ENCODE data around the gene TTLL5. TPM values are rescaled to one million over a fixed set of nuclear protein-coding genes. Genes with fewer than 3 reads are reported as not detected.

The TTLL5 gene
- total and polyA plus RNA-seq, 2 of the 4 experiments (the other 2 are of a cell fraction): 11.9 to 16.7 TPM

- peaks cover 16% of the 10 kb centered on the region for H3K4me1 ChIP-seq (ENCODE audit: control insufficient read depth, insufficient read depth, low read length)
- no peak overlapping the region for H3K27ac ChIP-seq (ENCODE audit: insufficient read depth, low read length)
- TF ChIP-seq RFX5 (IDR thresholded peaks at IDR 0.05; ENCODE audit: low read depth, low read length) (no peak), MAZ (IDR thresholded peaks at IDR 0.05; ENCODE audit: borderline replicate concordance, low read depth, low read length) (no peak), CEBPB (IDR thresholded peaks at IDR 0.05; ENCODE audit: low read depth, low read length) (no peak), FOS (IDR thresholded peaks at IDR 0.05; ENCODE audit: low read depth, low read length) (no peak), POLR2A (IDR thresholded peaks at IDR 0.05; ENCODE audit: low read depth, low read length) (no peak)
- no peaks in the 10 kb centered on the region for H4K20me1 ChIP-seq (ENCODE audit: insufficient read depth, low read length)
- dilution Hi-C loops (cut with HindIII; ENCODE audit: low sequenced_read_pairs, unreplicated experiment): no loop called here
- no peak overlapping the region for H3K56ac ChIP-seq (ENCODE audit: extremely low read depth, insufficient read depth, low read length)
- no peak overlapping the region for H4K91ac ChIP-seq (ENCODE audit: insufficient read depth, low read depth, low read length)
- no peak overlapping the region for H3K4ac ChIP-seq (ENCODE audit: low read depth, low read length)
- no peak overlapping the region for H3K4me2 ChIP-seq (ENCODE audit: low read depth, low read length)
- H3K9me1 ChIP-seq (ENCODE audit: insufficient read depth, low read length): no peaks in the 10 kb centered on the region; the same call in 1 of the 2 replicates
- no peak overlapping the region for H4K8ac ChIP-seq (ENCODE audit: low read depth in 2 of 2, low read length in 2 of 2)
- H3K79me1 ChIP-seq (ENCODE audit: low read depth in 1 of 2, low read length in 2 of 2): no peaks in the 10 kb centered on the region
- DNase-seq (no peak), ATAC-seq (ENCODE audit: low read depth) (no peak)
- H3K27me3 ChIP-seq (ENCODE audit: control insufficient read depth, insufficient read depth, low read length): no peaks in the 10 kb centered on the region
- H3K36me3 ChIP-seq (ENCODE audit: control insufficient read depth, insufficient read depth, low read length): no peaks in the 10 kb centered on the region
- POLR2A ChIA-PET (ENCODE audit: unreplicated experiment): no interaction called here
- no peak overlapping the region for H2BK120ac ChIP-seq (ENCODE audit: low read depth, low read length)
- H2AK9ac ChIP-seq (replicated peaks; ENCODE audit: low read depth, low read length, poor library complexity): no peak overlapping the region
- intact Hi-C loops (cut with micrococcal nuclease): no loop called here
- in situ Hi-C loops (cut with MboI; ENCODE audit: low sequenced_read_pairs): no loop called here
- no peak overlapping the region for H3K23ac ChIP-seq (ENCODE audit: low read depth, low read length)
- H3K18ac ChIP-seq (ENCODE audit: low read depth, low read length): peak overlapping the region; percentile 61; the same call in 1 of the 2 replicates
- H3K4me3 ChIP-seq (ENCODE audit: insufficient read depth, low read depth, low read length): no peak overlapping the region
- H2BK5ac ChIP-seq (ENCODE audit: low read depth, low read length, poor library complexity, severe bottlenecking): no peak overlapping the region
- H3K9me3 ChIP-seq (ENCODE audit: control insufficient read depth, insufficient read depth, low read length): no peaks in the 10 kb centered on the region
- no peak overlapping the region for H2AK5ac ChIP-seq (ENCODE audit: low read depth, low read length)
- CTCF ChIA-PET: interaction anchor here (0.5 kb wide), 1 partner anchor 294 kb away, joined by 3 read pairs; no protein-coding TSS in a partner anchor
- BruUV-seq (replicated peaks): no TSS peak
- no peak overlapping the region for H3K9ac ChIP-seq (ENCODE audit: low read depth, low read length)
- no peak overlapping the region for H2BK20ac ChIP-seq (ENCODE audit: low read depth, low read length)
- no peak overlapping the region for H2AFZ ChIP-seq (replicated peaks; ENCODE audit: low read length, poor library complexity)
- no peak overlapping the region for H2BK15ac ChIP-seq (ENCODE audit: low read depth, low read length)
- H4K5ac ChIP-seq (ENCODE audit: low read depth, low read length): no peak overlapping the region; the same call in 1 of the 2 replicates
- no peak overlapping the region for H3K14ac ChIP-seq (replicated peaks; ENCODE audit: low read depth, low read length)
Measured at GRCh38 chr14:75844486-75844885, 183.4 kb downstream of the TTLL5 start.
